ENCODE data around the gene TMEM232. TPM values are rescaled to one million over a fixed set of nuclear protein-coding genes. Genes with fewer than 3 reads are reported as not detected.

The TMEM232 gene
- total and polyA plus RNA-seq, 2 of the 4 experiments (the other 2 are of a cell fraction), result 0.17 to 0.36 TPM

- Histone ChIP-seq H2AK5ac (ENCODE audit: low read depth, low read length) (0 out of 2 replicates have a peak within 1 kb of the TSS, but pooled peaks have one; percentile 11), H3K18ac (ENCODE audit: low read depth, low read length) (peak within 1 kb of the TSS; percentile 10; the same call in 1 of the 2 replicates), H3K9me3 (ENCODE audit: control insufficient read depth, insufficient read depth, low read length) (no peaks in the 10 kb centered on the region), H3K9ac (ENCODE audit: low read depth, low read length) (peak within 1 kb of the TSS; percentile 73), H3K4ac (ENCODE audit: low read depth, low read length) (peak within 1 kb of the TSS; percentile 80), H4K5ac (ENCODE audit: low read depth, low read length) (peak within 1 kb of the TSS; percentile 79), H3K36me3 (ENCODE audit: control insufficient read depth, insufficient read depth, low read length) (no peaks in the 10 kb centered on the region), H3K4me2 (ENCODE audit: low read depth, low read length) (peak within 1 kb of the TSS; percentile 82), H2BK120ac (ENCODE audit: low read depth, low read length) (peak within 1 kb of the TSS; percentile 37), H3K27me3 (ENCODE audit: control insufficient read depth, insufficient read depth, low read length) (no peaks in the 10 kb centered on the region), H3K79me1 (ENCODE audit: low read depth in 1 of 2, low read length in 2 of 2) (peaks cover 13 to 20% of the 10 kb centered on the region in 2 experiments; a peak in 3 of 4 replicates), H3K4me1 (ENCODE audit: control insufficient read depth, insufficient read depth, low read length) (no peaks in the 10 kb centered on the region), H4K8ac (ENCODE audit: low read depth in 2 of 2, low read length in 2 of 2) (peak within 1 kb of the TSS; percentile 81 to 99), H3K56ac (ENCODE audit: extremely low read depth, insufficient read depth, low read length) (peak within 1 kb of the TSS; percentile 76), H3K14ac (replicated peaks; ENCODE audit: low read depth, low read length) (peak within 1 kb of the TSS; percentile 77), H3K27ac (ENCODE audit: insufficient read depth, low read length) (peak within 1 kb of the TSS; percentile 78), H2BK15ac (ENCODE audit: low read depth, low read length) (peak within 1 kb of the TSS; percentile 58; the same call in 1 of the 3 replicates), H2BK5ac (ENCODE audit: low read depth, low read length, poor library complexity, severe bottlenecking) (peak within 1 kb of the TSS; percentile 67), H4K91ac (ENCODE audit: insufficient read depth, low read depth, low read length) (peak within 1 kb of the TSS; percentile 73), H3K23ac (ENCODE audit: low read depth, low read length) (peak within 1 kb of the TSS; percentile 62; the same call in 1 of the 2 replicates), H2BK20ac (ENCODE audit: low read depth, low read length) (no peak within 1 kb of the TSS), H3K9me1 (ENCODE audit: insufficient read depth, low read length) (no peaks in the 10 kb centered on the region), H2AK9ac (replicated peaks; ENCODE audit: low read depth, low read length, poor library complexity) (peak within 1 kb of the TSS; percentile 91), H3K4me3 (ENCODE audit: insufficient read depth, low read depth, low read length) (peak within 1 kb of the TSS; percentile 68), H4K20me1 (ENCODE audit: insufficient read depth, low read length) (no peaks in the 10 kb centered on the region), H2AFZ (replicated peaks; ENCODE audit: low read length, poor library complexity) (peak within 1 kb of the TSS; percentile 99)
- DNase-seq (peak; percentile 84), ATAC-seq (ENCODE audit: low read depth) (peak; percentile 84)
- POLR2A ChIA-PET (ENCODE audit: unreplicated experiment), result interaction anchor here (0.6 kb wide), 1 partner anchor 385 kb away, joined by 4 read pairs; no protein-coding TSS in a partner anchor
- intact Hi-C loops (cut with micrococcal nuclease), result loop anchor here (10.0 kb wide), 1 partner anchor 1054 kb away; the partner anchor contains the start of gene MAN2A1
- in situ Hi-C loops (cut with MboI; ENCODE audit: low sequenced_read_pairs), result no loop called here
- dilution Hi-C loops (cut with HindIII; ENCODE audit: low sequenced_read_pairs, unreplicated experiment), result no loop called here
- CTCF ChIA-PET, result interaction anchor here (0.8 kb wide), 1 partner anchor 13 kb away, joined by 3 read pairs; the partner anchor contains the start of gene TMEM232
- BruUV-seq (replicated peaks), result TSS peak; percentile 69
- WGBS, 2 experiments (ENCODE audit: extremely low coverage in 2 of 2, insufficient read length in 1 of 2), result 2% methylated on average over 11 of the region's 62 CpGs; no CpG with 5 or more reads in 1 of the 2 experiments
- TF ChIP-seq SMC3 (IDR thresholded peaks at IDR 0.05; ENCODE audit: low read depth, low read length) (0 out of 2 replicates have a peak, but pooled peaks have one; percentile 3), RFX5 (IDR thresholded peaks at IDR 0.05; ENCODE audit: low read depth, low read length) (no peak), RCOR1 (IDR thresholded peaks at IDR 0.05; ENCODE audit: insufficient replicate concordance, low read length) (no peak), NFE2L2 (IDR thresholded peaks at IDR 0.05; ENCODE audit: low read depth, low read length) (no peak), CHD1 (IDR thresholded peaks at IDR 0.05; ENCODE audit: low read depth, low read length) (no peak), MAFK (IDR thresholded peaks at IDR 0.05; ENCODE audit: low read depth, low read length) (no peak), POLR2A (IDR thresholded peaks at IDR 0.05; ENCODE audit: low read depth, low read length) (peak; percentile 64; the same call in 1 of the 2 replicates), BHLHE40 (IDR thresholded peaks at IDR 0.05; ENCODE audit: low read depth, low read length) (peak; percentile 85), USF2 (IDR thresholded peaks at IDR 0.05; ENCODE audit: low read depth, low read length) (peak; percentile 99), CTCF (conservative IDR thresholded peaks at IDR 0.05; ENCODE audit: low read depth, low read length) (no peak), RAD21 (IDR thresholded peaks at IDR 0.05; ENCODE audit: low read length) (no peak), ELK1 (IDR thresholded peaks at IDR 0.05; ENCODE audit: borderline replicate concordance, low read depth, low read length) (no peak), MAZ (IDR thresholded peaks at IDR 0.05; ENCODE audit: borderline replicate concordance, low read depth, low read length) (no peak)
Observed at GRCh38 chr5:110738812-110739651, 12.6 kb upstream of the TMEM232 start, which contains the start of gene SLC25A46. SLC25A46 (plus strand) TSS chr5:110739007; CDS start chr5:110739120, 113 bp downstream.
